Peyer's patch (tissue), 4 donors: ENCODE data around the gene CHRM5.

Experiments
- POLR2A ChIP-seq, 2 donors: fragments of 450-650 bp; IDR thresholded peaks; one replicate each; pipeline ENCODE4 v1.5.1; 2017; ENCODE audit warnings: antibody characterized with exemption in 2 of 2, mild to moderate bottlenecking in 2 of 2, moderate library complexity in 2 of 2
- TF ChIP-seq, protein P1 (sequence below), 6 experiments: fragments of 450-650 bp in 4 of 6; fragments of 200-600 bp in 2 of 6; sonication (generic) in 1 of 6; IDR thresholded peaks; one replicate each; pipeline ENCODE4 v1.5.1; 2017 to 2019; ENCODE audit warnings: antibody characterized with exemption in 6 of 6, mild to moderate bottlenecking in 3 of 6, moderate library complexity in 1 of 6

DNA sequence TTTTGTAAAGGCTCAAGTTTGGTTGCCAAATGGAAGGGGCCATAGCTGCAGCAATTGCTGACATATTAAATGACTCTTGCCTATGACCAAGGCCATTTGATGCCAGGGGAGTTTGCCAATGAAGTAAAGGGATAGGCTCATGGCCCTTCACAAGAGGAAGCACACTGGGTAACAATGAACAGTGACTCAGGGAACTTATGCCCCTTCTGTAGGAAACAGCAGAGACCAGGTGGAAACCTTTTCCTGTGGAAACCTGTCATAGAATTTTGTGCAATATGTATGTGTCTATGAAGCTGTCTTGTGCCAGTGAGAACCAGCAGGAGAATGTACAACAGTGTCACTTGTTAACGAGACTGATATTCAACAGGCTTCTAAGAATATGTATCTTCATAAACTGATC is 96.1 kb downstream of the CHRM5 start:
- no peak for TF ChIP-seq POLR2A (IDR thresholded peaks at IDR 0.05)
- TF ChIP-seq, protein P1, sequence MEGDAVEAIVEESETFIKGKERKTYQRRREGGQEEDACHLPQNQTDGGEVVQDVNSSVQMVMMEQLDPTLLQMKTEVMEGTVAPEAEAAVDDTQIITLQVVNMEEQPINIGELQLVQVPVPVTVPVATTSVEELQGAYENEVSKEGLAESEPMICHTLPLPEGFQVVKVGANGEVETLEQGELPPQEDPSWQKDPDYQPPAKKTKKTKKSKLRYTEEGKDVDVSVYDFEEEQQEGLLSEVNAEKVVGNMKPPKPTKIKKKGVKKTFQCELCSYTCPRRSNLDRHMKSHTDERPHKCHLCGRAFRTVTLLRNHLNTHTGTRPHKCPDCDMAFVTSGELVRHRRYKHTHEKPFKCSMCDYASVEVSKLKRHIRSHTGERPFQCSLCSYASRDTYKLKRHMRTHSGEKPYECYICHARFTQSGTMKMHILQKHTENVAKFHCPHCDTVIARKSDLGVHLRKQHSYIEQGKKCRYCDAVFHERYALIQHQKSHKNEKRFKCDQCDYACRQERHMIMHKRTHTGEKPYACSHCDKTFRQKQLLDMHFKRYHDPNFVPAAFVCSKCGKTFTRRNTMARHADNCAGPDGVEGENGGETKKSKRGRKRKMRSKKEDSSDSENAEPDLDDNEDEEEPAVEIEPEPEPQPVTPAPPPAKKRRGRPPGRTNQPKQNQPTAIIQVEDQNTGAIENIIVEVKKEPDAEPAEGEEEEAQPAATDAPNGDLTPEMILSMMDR (IDR thresholded peaks at IDR 0.05), result no peak
